Occipital lobe (tissue), 2 donors: ENCODE measurements around the gene RASGEF1B. TPM values are rescaled to one million over a fixed set of nuclear protein-coding genes. Genes with fewer than 3 reads are reported as not detected.

Source experiments
- DNase-seq: peaks from one replicate; lab custom pipeline; 2025; lab: John Stamatoyannopoulos, UW
- total RNA-seq: library from RNA; depleted of rRNA; stranded (reverse); fragments of >200 nt; gene quantifications from one replicate; pipeline ENCODE4 v1.2.3, GENCODE V29; 2014

RASGEF1B gene
- total RNA-seq, 1 donor from 2014 or later = 63.2 TPM

- peak; percentile 26 for DNase-seq
Measured at GRCh38 chr4:81466841-81467671, 4.7 kb downstream of the RASGEF1B start.

DNA sequence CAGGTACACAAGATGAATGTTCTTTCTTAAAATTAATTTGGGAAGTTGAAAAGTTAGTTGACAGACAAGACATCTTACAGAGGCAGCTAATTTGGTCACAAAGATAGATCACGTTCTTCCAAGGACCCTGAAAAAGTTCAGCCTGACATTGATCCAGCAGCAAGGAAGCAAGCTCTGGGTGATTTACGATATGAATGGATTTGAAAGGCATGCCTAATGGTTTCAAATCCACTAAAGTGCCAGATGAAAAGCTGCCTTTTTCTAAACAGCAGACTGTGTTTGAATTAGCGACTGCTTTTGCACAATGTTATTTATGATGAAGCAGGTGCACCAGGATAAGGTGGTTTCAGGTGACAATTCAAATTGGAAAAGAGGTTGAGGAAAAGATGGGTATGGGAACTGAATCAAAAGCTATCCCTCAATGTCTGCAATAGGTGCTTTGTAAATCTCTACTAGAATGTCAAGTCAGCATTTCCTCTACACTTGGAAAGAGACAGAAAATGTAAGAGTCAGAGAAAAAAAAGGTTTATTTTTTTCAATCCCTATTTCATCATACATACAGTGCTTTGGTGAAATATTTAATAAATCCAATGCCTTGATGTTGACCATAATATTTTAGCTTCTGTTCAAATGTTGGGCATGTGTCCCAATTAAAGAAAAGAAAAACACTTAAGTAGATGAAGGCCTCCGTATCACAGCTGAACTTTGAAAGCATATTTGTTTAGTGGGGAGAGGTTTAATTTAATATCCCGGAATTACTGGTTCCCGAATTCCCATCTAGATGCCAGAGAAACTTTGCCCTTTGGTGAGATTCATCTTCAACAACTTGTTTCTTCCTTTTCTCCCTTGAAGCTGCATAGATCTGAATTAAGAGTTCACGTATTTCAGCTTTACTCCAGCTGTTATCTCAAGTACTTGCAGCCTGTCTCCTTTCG, 6.0 kb downstream of the RASGEF1B start:
- no peak for DNase-seq

DNA sequence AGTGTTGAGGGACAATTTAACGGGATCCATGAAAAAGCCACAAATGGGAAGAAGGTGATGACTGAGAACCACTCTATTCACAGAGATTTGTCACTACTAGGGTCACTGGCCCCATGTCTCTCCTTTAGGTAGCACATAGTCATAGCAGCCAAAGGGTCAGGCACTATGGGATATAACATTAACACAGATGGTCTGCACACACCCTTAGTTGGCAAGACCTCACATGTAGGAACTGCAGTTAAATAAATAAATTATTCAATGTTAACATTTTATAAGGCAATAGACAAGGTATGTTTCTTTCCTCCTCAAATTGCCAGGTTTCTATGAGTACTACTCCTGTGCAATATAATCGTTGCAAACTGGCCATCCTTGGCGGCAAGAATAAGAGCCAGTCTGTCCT, 10.9 kb downstream of the RASGEF1B start:
- DNase-seq = no peak

DNA sequence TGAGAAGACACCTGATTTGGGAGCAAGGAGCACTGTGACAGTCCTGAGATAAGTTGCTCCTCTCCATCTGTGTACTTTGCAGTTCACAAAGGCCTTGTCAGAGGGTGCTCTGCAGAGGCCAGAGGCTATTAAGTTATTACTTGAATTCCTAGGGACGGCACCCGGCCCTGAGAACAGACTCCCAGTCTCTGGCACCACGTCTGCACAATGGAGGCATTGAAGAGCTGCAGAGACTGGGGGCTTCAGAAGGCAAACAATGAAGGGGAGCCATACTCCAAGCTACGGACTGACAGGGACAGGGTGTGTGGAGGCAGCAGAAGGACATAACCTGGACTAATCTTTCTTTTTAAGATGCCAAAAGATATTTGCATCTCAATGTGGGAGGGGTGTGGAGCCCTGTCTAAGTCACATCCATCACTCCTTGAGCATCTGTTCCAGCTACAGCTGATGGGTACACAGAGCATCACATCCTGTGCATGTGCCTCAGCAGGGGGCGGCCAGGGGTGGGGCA, 11.5 kb downstream of the RASGEF1B start:
- DNase-seq = no peak

- DNase-seq = no peak
Measured at GRCh38 chr4:81459228-81459627, 12.5 kb downstream of the RASGEF1B start.

DNA sequence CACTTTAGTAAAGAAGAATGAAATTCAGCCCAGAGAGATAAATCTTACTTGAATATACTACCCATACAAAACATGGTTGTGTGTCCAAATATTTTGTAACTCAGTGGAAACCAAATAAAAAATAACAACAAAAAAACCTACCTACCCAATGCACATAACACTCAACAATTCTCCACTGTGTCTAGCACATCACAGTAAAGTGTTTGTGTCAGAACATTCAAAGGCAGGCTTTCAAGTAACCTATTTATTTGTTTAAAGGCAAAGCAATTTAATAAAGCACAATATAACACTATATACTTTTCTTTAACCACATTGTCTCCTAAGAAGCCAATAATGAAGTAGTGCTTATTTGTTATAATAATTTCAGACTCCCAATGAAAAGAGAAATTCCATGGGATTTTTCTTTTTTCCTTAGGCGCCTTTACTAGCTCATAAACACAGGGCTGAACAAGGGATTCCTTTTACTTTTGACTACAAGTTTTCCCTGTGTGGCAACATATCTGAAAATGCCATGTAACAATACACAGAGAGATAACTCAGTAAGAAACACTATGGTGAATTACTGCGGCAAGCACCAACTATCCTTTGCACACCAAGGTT, 13.7 kb downstream of the RASGEF1B start:
- no peak for DNase-seq

- no peak for DNase-seq
Measured at GRCh38 chr4:81457345-81457744, 14.4 kb downstream of the RASGEF1B start.

- no peak for DNase-seq
Measured at GRCh38 chr4:81455897-81456296, 15.8 kb downstream of the RASGEF1B start.

GRCh38 chr4:81454948-81455347, 16.8 kb downstream of the RASGEF1B start:
- no peak for DNase-seq

- no peak for DNase-seq
Measured at GRCh38 chr4:81454499-81454898, 17.2 kb downstream of the RASGEF1B start.

DNA sequence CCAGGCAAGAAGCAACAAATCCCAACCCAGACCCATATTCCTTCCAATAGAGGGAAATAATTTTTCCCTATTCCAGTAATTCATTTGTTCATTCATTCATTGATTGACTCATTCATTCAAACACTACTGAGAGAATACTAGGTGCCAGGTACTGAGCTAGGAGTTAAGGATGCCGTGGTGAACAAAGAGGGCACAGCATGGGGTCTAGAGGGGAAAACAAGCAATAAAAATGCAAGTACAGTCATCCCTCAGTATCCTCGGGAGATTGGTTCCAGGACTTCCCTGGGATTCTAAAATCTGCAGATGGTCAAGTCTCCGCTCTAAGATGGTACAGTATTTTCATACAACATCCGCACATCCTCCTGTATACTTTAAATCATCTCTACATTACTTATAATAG, 18.7 kb downstream of the RASGEF1B start:
- DNase-seq = no peak

- DNase-seq = no peak
Measured at GRCh38 chr4:81452452-81453006, 19.2 kb downstream of the RASGEF1B start.

DNA sequence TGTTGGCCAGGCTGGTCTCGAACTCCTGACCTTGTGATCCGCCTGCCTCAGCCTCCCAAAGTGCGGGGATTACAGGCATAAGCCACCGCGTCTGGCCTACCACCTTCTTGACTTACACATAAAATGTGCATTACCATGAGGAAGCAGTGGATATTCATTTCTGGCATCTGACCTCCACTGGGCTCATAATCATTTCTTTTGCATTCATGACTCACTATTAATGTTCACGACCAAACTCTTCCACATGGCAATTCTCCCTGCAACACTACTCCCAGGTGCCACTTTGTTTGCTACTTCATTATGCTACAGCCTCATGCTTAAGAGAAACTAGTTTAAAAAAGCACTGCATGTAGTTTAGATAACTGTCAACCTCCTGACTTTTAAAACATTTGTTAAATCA, 22.7 kb downstream of the RASGEF1B start:
- DNase-seq = no peak

DNA sequence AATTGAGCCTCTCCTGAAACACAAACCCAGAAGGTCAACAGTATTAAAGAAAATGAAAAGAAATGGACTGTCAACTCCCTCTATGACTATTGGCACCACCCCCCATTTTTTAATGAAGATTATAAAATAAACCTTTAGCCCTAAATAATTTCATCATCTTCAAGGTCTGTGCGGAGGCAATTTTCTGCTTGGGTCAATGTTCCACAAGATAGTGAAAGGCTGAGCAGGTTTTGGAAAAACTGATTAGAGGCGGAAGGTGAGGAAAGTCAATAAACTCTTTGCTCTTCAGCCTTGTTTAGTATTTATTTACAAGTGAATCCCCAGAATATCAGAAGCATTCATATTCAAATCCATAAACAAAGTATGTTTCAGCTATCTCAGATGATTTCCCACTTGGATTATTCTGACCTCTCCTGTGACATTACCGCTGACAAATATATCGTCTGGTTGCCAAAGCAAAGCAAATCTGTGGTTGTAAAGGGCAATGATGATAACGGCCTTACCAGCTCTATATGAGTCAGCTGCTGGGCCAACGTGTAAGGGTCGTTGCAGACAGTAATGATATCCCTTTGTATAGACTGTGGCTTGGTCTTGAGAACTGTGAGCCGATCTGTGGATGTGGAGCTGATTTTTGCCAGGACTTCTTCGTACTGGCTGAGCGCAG, 24.0 kb downstream of the RASGEF1B start:
- DNase-seq = no peak

- DNase-seq = no peak
Measured at GRCh38 chr4:81446634-81447033, 25.1 kb downstream of the RASGEF1B start.

GRCh38 chr4:81445196-81445595, 26.5 kb downstream of the RASGEF1B start:
- no peak for DNase-seq

DNA sequence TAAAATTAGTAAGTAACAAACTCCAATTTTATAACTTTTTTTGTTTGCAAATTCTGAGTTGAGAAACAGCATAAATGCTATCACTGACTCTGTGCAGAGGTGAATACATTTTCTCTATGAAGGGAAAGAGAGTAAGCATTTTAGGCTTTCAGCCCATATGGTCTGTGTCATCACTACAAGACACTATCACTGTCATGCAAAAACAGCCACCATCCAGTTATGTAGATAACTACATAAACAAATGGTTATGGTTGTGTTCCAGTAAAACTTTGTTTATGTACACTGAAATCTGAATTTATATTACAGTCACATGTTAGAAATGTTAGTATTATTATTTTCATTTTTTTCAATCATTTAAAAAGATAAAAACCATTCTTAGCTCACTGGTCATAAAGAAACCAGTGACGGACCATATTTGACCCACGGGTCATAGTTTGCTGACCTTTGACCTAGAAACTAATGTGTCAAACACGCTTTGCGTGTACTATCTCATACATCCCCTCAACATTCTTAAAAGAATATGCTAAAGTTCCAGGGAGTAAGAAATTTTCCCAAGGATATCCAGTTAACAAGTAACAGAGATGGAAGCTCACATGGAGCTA, 29.1 kb downstream of the RASGEF1B start:
- DNase-seq = no peak

DNA sequence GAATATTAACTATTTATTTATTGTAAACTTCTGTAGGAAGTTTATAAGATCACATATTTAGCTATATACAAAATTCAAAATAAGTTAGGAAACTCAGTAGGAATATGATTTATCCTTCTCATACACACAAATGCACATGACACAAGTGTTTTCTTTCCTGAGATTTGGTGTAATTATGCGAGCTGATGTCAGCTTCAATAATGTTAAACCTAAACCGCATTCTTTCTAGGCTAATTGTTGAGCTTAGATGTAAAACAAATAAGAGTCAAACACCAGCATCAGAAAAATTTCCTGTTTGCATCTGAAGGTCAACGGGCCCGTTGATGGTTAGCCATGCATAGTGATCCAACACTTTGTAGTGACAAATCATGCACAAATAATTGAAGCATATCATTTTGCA, 30.8 kb downstream of the RASGEF1B start:
- DNase-seq = no peak

GRCh38 chr4:81436941-81437574, 34.6 kb downstream of the RASGEF1B start:
- no peak for DNase-seq

GRCh38 chr4:81436096-81436495, 35.6 kb downstream of the RASGEF1B start:
- DNase-seq = no peak
